Measurements from ENCODE around the gene METRN.

DNA sequence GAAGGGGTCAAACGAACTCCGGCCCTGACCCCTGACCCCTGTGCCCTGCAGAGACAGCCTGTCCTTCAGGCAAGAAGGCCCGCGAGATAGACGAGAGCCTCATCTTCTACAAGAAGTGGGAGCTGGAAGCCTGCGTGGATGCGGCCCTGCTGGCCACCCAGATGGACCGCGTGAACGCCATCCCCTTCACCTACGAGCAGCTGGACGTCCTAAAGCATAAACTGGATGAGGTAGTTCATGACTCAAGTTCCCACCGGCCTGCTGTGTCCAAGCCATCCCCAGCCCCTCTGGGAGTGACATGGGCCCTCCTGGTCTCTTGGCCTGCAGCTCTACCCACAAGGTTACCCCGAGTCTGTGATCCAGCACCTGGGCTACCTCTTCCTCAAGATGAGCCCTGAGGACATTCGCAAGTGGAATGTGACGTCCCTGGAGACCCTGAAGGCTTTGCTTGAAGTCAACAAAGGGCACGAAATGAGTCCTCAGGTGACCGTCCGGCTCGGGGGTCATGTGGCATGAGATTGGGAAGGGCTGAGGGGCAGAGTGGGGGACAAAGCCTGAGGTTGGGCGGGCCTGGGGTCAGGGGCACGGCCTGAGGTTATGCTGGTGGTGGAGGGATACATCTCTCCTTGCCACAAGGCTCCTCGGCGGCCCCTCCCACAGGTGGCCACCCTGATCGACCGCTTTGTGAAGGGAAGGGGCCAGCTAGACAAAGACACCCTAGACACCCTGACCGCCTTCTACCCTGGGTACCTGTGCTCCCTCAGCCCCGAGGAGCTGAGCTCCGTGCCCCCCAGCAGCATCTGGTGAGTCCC lies 51.3 kb downstream of the METRN start:
- TF ChIP-seq, protein P1, sequence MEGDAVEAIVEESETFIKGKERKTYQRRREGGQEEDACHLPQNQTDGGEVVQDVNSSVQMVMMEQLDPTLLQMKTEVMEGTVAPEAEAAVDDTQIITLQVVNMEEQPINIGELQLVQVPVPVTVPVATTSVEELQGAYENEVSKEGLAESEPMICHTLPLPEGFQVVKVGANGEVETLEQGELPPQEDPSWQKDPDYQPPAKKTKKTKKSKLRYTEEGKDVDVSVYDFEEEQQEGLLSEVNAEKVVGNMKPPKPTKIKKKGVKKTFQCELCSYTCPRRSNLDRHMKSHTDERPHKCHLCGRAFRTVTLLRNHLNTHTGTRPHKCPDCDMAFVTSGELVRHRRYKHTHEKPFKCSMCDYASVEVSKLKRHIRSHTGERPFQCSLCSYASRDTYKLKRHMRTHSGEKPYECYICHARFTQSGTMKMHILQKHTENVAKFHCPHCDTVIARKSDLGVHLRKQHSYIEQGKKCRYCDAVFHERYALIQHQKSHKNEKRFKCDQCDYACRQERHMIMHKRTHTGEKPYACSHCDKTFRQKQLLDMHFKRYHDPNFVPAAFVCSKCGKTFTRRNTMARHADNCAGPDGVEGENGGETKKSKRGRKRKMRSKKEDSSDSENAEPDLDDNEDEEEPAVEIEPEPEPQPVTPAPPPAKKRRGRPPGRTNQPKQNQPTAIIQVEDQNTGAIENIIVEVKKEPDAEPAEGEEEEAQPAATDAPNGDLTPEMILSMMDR (IDR thresholded peaks at IDR 0.05; ENCODE audit: low read depth, low read length), result no peak
- no peak for TF ChIP-seq EZH2phosphoT487 (IDR thresholded peaks at IDR 0.05; ENCODE audit: low read depth)
